Hepatic stellate cell (primary cell): ENCODE measurements around the gene PITRM1.

Experiments used
- DNase-seq: peaks from one replicate; pipeline ENCODE4 v3.0.0; 2011; ENCODE audit warnings: low spot score

The PITRM1 gene

DNA sequence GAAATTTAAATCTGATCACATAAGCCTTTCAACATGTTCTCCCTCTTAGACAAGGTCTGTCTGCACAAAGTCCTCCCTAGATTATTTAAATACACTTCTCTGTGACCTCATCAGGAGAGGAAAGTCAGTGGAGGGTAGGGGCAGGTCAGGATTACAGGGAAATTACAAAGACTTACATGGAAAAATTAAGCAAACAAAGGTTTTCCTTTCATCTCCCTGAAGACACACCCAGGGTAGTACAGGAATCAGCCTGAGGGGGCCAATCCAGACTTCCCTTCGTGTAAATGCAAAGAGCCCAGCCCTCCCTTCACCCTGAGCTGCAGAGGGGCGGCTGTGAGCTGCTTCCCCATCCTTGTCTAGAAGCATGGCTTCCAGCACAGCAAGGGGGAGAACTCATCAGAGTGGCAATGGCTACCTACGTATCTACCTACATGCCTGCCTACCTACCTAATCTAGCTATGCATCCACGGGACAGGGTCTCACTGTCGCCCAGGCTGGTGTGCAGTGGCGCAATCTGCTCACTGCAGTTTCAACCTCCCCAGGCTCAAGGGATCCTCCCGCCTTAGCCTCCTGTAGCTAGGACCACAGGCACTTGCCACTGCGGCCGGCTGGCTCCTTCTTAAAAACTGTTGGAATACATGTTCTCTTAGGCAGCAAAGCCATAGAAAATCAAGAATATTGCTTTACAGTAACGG lies 33.2 kb downstream of the PITRM1 start:
- DNase-seq: no peak

DNA sequence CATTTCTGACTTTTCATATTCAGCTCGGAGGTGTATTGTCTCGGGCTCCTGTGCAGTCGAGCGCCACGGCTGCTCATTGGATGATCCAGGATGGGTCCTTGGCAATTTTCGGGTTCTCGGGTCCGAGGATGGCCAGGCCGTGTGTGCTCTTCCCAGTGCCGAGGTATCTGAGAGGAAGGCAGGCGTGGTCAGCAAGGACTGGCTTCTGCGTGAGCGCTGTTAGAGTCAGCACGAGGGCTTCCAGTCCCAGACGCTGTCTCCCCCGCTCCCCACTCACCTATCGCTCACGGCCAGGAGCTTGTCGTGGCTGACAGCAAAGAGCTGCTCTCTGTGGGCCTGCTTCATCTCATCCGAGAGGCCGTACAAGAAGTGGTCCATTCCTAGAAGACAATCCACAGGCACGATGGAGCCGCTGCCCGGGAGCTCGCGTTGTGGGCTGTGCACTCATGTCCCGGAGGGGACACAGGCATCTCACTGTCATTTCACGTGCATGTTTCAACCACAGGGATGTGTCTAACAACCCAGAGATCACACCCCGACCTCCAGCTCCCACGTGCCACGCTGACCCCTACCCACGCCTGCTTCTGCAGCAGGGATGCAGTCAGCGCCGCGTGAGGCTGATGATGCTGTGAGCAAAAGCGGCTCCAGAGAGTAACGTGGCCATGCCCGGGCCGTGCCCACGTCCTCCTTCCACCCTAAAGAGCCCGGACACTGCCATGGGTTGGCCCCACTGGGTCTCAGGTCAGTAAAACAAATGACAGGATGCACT lies 34.4 kb downstream of the PITRM1 start:
- no peak for DNase-seq

DNA sequence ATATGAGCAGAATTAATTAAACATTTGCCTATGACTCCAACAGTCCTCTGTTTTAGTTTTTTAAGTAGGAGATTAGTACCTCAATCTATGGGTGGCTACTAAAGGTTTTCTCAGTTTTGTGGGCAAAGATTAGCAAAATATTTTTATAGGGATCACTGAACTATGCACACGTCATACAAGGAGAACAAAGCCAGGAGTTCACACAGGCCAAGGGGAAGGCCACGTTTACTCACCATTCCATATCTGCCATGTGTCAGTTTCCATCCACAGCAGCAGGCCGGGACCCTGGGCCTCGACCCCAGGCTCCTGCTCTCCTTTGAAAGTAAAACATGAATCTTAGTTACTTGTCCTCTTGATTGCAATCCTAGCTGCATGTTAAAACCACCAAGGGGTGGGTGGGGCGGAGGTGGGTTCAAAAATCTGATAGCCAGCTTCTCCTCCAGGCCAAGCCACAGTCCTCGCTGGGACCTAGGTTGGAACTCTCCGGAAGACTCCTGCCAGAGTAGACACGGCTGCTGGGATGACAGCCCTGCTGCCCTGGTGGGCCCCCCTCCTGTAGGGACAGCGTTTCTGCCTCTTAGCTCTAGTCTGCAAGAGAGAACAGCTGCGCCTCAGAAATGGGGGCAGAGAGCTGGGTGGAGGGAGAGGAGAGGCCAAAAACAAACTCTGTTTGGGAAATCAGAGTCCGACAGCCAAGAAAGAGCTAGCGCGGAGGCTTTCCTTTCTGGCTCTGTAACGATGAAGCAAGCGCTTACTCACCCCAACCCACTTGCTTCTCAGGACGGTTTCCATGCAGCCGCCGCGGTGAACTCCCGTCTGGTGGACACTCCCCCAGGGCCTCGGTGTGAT lies 35.6 kb downstream of the PITRM1 start:
- no peak for DNase-seq

DNA sequence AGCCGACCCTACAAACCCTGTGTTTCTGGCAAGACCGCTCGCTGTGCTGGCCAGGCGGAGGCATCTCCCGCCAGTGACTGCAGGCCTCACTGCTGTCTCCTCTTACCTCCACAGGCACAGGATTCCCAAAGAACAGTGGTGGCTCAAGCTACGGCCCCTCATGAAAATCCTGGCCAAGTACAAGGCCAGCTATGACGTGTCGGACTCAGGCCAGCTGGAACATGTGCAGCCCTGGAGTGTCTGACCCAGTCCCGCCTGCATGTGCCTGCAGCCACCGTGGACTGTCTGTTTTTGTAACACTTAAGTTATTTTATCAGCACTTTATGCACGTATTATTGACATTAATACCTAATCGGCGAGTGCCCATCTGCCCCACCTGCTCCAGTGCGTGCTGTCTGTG lies 36.2 kb downstream of the PITRM1 start:
- DNase-seq: no peak

DNA sequence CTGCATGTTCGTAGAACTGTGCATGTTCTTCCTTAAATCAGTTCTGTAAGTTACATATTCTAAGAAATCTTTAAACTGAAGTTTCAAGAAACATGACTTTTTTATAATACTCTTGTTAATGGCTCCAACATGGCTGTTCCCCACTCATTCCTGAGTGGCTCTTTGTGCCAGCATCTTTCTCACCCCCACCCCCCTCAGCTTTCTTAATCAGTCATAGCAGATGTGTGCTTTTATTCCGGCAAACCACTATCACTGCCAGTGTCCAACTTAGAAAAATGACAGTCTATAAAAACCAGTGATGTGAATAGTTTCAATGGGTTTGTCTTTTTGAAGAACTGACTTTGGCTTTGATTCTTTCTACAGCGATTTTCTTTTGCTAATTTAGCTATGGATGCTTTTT lies 37.6 kb downstream of the PITRM1 start:
- DNase-seq: no peak

DNA sequence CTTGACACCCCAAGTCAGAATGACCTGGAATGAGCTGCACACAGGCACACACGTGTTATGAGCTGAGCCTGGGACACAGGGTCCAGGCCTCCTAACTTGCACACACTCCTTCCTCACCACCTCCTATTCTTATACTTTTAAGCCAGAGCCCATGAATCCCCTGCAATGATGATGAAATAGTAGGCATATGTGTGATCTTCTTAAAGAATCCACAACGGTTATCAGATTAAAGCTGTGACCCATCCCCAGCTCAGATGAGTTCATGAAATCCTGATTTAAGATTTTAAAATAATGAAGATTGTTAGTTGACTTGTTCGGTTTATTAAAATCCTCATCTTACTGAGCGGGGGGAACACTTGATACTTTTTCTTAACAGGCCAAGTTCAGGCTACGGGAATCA lies 38.6 kb downstream of the PITRM1 start:
- DNase-seq: no peak

DNA sequence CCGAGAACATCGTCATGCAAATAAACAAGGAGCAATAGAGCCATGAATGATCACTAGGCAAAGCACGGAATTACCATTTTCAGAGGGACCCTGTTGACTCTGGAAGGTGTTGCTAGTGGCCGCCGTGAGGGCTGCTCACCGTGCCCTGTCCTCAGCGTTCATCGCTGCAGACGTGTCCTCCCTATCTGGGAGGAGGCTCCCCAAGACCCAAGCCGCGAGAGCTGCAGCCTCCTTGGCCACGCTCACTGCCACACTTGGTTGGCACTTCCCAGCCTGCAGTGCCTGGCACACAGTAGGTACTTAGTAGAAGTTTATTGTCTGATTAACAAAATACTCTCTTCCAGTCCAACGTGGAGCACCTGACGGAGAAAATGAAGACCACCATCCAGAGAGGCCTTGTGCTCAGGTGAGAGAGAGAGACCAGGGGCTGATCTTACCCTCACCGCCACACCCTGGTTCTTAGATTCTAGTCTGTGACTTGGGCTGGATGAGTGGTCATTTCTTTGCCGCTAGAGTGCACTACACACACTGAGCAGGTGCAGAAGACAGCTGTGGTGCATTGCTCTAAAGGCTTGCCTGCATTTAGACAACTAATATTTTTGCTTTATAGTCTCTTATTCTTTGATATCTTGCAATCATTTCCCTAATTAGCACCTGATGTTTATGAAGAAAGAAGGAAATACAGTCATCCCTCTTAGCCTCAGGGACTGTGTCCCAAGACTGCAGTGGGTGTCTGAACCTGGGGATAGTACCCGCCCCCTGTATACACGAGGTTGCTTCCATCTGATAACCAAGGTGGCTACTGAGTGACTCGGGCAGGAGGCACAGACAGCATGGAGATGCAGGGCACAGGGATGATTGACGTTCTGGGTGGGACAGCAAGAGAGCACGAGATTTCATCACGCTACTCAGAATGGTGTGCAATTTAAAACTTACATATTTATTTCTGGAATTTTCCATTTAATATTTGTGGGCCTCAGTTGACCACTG lies 40.3 kb downstream of the PITRM1 start:
- DNase-seq: no peak

DNA sequence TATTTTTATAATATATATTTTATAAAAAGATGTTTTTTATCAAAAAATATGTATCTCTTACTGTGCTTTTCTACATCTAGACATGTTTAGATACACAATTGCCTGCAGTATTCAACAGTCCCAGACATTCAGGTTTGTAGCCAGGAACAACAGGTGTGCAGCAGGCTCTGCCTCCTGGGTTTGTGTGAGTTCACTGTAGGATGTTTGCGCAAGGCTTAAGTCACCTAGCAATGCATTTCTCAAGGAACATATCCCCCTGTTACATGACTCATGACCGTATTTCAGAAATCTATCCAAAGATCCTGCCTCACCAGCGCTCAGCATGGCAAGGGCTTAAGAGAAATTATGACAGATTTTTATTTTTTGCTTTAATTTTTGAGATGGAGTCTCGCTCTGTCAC lies 41.5 kb downstream of the PITRM1 start:
- no peak for DNase-seq

DNA sequence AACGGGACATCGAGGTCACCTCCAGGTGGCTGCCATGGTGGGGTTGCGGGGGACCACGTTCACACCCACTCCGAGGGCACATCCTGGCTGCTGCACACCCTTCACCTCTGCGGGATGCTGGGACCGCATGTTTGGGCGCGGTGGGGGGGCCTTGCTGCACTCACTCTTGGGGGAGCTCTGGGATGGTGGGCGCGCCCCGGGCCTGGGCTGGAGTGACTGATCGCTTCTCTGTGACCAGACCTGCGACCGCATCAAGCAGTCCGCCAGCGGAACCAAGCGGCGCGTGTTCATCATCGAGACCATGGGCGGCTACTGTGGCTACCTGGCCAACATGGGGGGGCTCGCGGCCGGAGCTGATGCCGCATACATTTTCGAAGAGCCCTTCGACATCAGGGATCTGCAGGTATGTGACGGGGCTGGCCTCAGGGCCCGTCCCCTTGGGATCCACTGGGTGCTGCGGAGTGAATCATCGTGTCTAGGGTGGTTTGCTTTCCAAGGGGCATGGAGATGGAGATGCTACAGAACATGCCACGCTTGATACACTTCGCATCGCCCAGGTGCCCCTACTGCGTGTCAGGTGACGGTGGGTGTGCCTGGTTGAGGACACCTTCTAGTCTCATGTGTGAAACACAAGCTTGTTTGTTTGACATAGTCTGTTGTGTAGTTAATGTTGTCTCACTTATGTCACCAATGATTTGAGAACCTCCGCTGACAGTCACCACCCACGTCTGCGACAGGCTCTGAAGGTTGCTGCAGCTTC lies 42.8 kb downstream of the PITRM1 start:
- no peak for DNase-seq

DNA sequence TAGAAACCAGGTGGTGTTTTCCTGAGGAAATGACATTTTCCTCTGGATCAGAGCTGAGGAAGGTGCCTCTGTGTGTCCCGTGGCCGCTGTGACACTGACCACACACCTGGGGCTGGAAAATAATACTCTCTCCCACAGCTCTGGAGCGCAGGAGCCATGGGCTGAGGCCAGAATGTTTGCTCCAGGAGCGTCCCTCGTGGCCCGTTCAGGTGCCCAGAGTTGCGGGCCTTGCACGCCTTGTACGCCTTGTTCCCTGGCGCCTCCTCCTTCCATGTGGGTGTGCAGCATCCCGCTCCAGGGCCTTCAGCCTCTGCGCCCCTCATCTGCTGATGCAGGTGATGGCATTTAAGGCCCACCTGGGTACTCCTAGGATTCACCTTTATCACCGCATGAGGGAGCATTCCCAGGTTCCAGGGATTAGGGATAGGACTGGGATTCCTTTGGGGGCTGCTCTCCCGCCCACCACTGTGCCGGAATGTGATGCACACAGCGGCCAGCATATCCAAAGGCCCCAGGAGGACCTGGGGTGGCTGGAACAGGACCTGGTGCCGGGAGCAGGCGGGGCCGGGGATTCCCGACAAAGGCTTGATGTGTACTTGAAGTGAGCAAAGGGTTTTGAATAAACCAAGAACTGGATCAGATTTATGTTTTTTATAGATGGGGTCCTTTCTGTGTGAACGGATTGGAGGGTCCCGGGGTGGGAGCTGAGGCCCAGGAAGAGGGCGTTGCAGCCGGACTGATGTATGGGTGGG lies 44.0 kb downstream of the PITRM1 start:
- no peak for DNase-seq

DNA sequence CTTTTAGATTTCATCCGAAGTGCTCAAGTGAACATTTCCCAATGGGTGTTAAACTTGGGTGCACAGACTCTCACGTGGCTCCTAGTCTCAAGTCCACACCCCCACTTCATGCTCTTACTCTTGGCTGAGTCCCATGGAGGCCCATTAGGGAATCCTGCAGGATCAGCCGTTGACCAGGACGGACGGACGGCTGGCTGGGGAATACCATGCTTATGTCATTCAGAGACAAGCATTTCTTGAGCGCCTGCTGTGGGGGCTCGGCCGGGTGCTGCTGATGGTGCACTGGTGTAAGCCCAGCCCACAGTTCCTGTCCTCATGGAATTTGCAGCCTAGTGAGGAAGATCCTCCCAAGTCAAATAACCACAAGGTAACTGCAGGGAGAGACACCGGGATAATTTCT lies 44.7 kb downstream of the PITRM1 start:
- DNase-seq: no peak

DNA sequence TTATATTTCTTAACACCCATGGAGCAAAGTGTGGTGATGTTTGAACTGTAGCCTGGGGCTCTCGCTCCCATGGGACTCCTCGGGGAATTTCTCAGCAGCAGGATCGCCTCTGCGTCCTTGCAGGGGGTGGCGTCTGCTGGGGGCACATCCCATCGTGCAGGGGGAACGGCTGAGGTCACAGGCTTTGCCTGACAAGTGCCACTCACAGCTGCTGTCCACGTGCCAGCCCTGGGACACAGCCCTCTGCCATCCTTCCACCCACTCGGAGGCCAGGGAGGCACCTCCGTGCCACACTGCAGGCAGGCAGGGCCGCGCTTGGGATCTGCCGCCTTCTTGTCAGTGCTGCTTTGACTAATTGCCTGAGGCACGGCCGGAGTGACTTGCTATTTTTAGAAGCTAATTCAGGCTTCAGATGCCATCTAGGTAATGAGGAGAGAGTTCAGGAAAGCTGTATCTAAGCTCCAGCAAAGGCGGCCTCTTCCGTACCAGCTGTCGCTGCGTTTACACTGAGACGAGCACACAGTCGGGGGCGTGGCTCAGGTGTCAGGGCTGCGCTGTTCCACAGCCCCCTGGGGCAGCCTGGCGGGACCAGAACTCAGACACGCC lies 45.7 kb downstream of the PITRM1 start:
- no peak for DNase-seq

DNA sequence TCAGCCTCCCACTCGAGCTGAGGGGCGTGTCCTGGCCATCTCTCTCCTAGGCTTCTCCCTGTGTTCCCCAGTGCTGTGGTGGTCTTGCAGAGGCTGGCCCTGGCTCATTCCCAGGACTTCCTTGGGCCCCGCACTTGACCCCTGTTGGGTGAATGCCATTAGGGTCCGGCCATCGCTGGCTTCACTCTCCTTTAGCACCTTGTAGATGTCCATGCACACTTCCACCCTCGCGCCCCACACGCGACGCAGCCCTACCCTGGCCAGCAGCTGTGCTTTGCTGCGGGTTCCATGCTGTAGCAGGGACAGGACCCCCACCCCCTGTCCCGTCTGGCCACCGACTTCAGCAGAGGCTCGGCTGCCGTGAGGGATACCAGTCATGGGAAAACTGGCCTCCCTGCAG lies 46.3 kb downstream of the PITRM1 start:
- no peak for DNase-seq

DNA sequence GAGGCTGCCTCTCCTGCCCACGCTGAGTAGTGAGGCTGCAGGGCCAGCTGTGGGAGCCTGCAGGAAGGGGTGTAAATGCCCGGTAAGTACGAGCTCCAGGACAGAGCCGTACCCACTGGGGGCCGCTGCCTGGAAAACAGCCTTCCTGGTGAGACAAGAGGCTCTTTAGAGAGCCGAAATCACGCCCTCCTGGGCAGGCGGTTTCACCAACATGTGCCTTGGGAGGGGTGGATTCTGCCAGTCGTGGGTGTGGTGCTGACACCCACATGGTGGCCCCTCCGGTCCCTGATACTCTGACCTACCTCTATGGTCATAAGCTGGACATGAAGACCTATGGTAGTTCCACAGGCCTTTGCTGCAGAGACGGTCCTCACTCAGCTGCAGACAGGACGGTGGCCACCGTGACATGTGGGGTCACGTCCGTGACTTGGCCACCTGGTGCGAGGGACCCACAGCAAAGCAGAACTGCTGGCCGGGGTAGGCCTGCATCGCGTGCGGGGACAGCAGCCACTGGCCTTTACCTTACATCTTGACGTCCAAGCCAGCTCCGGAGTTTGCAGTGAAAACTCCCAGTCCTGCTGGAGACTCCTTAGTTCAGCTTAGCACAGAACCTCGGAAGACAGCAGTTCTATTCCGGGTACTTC lies 46.9 kb downstream of the PITRM1 start:
- DNase-seq: no peak

DNA sequence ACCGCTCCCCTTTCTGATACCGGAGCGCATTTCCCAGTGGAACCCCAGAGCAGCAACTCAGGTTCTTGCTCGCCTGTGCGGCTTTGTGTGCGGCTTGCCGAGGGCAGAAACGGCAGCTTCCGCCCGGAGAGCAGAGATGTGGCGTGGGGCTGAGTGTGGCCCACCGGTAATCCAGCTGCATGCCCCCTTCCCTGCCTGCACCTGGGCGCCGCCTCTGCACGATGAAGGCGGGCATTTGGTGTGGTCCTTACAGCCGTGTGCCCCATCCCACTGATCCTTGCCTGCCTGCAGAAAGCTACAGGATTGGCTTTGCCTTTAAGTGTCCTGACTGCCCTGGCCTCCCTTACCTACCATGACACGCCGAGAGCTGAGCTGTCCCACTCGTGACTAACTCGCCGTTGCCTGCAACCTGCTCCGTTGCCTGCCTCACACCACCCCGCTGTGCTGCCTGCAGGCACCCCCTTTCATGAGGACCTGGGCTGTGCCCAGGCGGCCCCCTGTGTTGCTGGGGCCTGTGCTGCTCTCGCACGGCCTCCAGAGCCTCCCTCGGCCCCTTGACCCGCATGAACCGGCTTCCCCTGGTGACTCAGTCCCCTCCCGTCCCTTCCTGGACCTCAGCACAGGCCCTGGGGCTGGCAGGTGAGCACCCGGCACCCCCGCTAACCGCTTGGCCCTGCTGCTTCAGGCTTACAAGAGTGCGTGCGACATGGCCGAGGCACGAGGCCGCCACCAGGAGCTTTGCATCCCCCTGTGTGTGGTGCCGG lies 48.0 kb downstream of the PITRM1 start:
- no peak for DNase-seq

DNA sequence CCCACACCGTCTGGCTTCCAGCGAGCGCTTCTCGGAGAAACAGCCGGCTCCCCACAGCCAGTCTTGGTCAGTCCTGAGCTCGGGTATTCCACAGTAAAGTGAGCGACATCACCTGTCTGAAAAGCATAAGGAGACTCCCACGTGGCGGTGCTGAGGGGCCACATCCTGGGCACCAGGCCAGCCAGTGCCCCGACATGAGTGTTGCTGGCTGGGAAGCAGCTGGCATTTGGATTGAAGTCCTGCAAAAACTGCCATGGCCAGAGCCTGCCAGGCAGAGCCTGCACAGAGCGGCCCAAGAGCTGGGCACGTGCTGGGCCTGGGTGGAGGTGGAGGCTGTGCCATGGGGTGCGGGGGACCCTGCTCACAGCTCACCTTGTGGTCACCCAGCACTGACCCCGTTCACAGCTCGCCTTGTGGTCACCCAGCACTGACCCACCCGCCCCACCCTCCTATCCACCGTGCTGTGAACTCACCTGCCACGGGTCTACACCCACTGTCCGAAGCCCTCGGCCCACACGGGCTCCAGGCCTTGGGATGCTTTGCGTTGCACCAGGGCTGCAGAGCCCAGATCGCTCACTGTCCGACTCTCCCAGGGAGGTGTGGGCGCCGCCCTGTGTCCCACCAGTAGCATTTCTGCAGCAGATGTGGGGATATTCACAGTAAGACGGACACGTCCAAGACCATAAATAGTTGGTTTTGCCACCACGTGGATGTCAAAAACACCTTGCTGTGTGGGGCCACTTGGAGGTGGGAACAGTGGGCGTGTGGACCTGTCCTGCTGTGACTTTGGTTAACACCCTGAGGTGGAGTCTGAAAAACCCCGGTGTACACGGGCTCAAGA lies 48.8 kb downstream of the PITRM1 start:
- DNase-seq: no peak

DNA sequence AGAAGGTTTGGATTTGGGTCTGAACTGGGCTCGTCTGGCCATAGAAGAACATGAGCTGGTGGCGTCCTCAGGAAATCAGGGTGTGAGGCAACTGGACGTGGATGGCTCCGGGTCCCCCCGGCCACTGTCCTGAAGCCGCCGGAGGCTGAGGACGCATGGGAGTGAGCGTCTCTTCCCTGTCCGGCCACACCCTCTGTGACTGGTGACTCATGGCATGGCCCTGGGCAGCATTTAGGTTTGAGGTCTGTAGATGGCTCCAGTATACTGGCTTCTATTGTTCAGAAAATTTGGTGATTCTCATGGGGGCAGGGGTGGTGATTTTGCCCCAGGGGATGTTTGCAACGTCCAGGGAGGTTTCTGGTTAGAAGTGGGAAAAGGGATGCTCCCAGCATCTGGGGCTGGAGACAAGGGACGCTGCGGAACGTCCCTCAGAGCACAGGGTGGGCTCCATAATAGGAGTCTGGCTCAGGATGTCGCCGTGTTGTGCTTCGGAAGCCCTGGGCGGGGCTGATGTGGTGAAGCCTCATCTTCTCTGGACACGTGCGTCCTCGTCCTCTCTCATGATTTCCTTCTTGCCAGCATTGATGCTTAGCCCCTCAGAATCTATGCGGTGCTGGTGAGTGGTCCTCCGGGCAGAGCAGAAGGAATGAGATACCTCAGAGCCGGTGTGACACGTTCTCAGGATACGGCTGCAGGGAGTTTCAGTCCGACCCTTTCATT lies 49.9 kb downstream of the PITRM1 start:
- no peak for DNase-seq
